SK-N-SH (cell line): ENCODE results near the gene C14orf180. TPM values are rescaled to one million over a fixed set of nuclear protein-coding genes. Genes with fewer than 3 reads are reported as not detected.

Source experiments
- CTCF ChIA-PET: fragments of 300-600, 350-600 bp; formaldehyde crosslinking; extraction: SDS; loops from one replicate; lab custom pipeline; 2021; lab: Yijun Ruan, JAX
- POLR2A ChIA-PET: fragments of 350-600 bp; sonication (Branson Sonifier 250); formaldehyde crosslinking; extraction: SDS; loops from one replicate; lab custom pipeline; 2020; ENCODE audit warnings: antibody characterized with exemption, inconsistent platforms; lab: Yijun Ruan, JAX
- DNase-seq: peaks from one replicate; pipeline ENCODE4 v3.0.0; 2012
- H2AFZ ChIP-seq: fragments of 200-600 bp; sonication (generic); 2 replicates; pipeline ENCODE4 v1.8.1; 2016; ENCODE audit warnings: antibody characterized with exemption, mild to moderate bottlenecking, low read depth
- H3F3A ChIP-seq: fragments of 200-600 bp; sonication (generic); replicated peaks from 2 replicates; pipeline ENCODE3; 2016; ENCODE audit warnings: antibody characterized with exemption, mild to moderate bottlenecking; ENCODE audit not compliant: insufficient read depth
- H3K27ac ChIP-seq, 2 experiments: fragments of 200-500 bp in 1 of 2; fragments of 200-600 bp in 1 of 2; sonication (Bioruptor generic) in 1 of 2; sonication (generic), shearing (Covaris generic) in 1 of 2; 2 replicates each; pipeline versions ENCODE4 v1.5.1 to v1.6.1; 2014 to 2016; ENCODE audit warnings: low read depth in 2 of 2, inconsistent platforms in 1 of 2, low read length in 1 of 2, mild to moderate bottlenecking in 1 of 2, mixed read lengths in 1 of 2
- H3K27me3 ChIP-seq: fragments of 200-600 bp; sonication (generic), shearing (Covaris generic); 2 replicates; pipeline ENCODE4 v1.6.1; 2016; ENCODE audit warnings: mixed run types; ENCODE audit not compliant: insufficient read depth
- H3K36me3 ChIP-seq, 2 experiments: fragments of 200-500 bp in 1 of 2; fragments of 200-600 bp in 1 of 2; sonication (Bioruptor generic) in 1 of 2; sonication (generic) in 1 of 2; replicated peaks in 1 of 2; 2 replicates each; pipeline versions ENCODE3 to v1.5.1; 2014 to 2016; ENCODE audit warnings: low read length in 1 of 2, mild to moderate bottlenecking in 1 of 2; ENCODE audit not compliant: insufficient read depth in 2 of 2, control insufficient read depth in 1 of 2
- H3K4me1 ChIP-seq, 2 experiments: fragments of 200-500 bp in 1 of 2; fragments of 200-600 bp in 1 of 2; sonication (Bioruptor generic) in 1 of 2; sonication (generic), shearing (Covaris generic) in 1 of 2; 2 replicates each; pipeline versions ENCODE4 v1.5.1 to v1.6.1; 2014 to 2016; ENCODE audit warnings: low read depth in 1 of 2, low read length in 1 of 2, mixed run types in 1 of 2; ENCODE audit not compliant: insufficient read depth in 2 of 2, control insufficient read depth in 1 of 2
- H3K4me2 ChIP-seq: fragments of 200-600 bp; sonication (generic), shearing (Covaris generic); 2 replicates; pipeline ENCODE4 v1.6.1; 2017; ENCODE audit warnings: mixed run types
- H3K4me3 ChIP-seq, 2 experiments: fragments of 200-500 bp in 1 of 2; fragments of 200-600 bp in 1 of 2; sonication (Bioruptor generic) in 1 of 2; sonication (generic), shearing (Covaris generic) in 1 of 2; 2 replicates each; pipeline versions ENCODE4 v1.5.1 to v1.8.1; 2014 to 2016; ENCODE audit warnings: low read depth in 2 of 2, inconsistent platforms in 1 of 2, low read length in 1 of 2, mild to moderate bottlenecking in 1 of 2, mixed read lengths in 1 of 2, moderate library complexity in 1 of 2
- H3K79me2 ChIP-seq: fragments of 200-600 bp; sonication (generic); 2 replicates; pipeline ENCODE4 v1.8.1; 2017; ENCODE audit warnings: mild to moderate bottlenecking; ENCODE audit not compliant: insufficient read depth
- H3K9ac ChIP-seq: fragments of 200-600 bp; sonication (generic); 2 replicates; pipeline ENCODE4 v1.6.1; 2017; ENCODE audit warnings: mixed run types
- H3K9me2 ChIP-seq: fragments of 200-600 bp; sonication (generic); 2 replicates; pipeline ENCODE4 v1.6.1; 2017; ENCODE audit warnings: mixed run types
- H3K9me3 ChIP-seq: fragments of 200-600 bp; sonication (generic); 2 replicates; pipeline ENCODE4 v1.6.1; 2017; ENCODE audit warnings: mixed run types, mild to moderate bottlenecking, moderate library complexity
- H4K20me1 ChIP-seq: fragments of 200-600 bp; sonication (generic); 2 replicates; pipeline ENCODE4 v1.6.1; 2017; ENCODE audit warnings: mild to moderate bottlenecking, mixed run types; ENCODE audit not compliant: insufficient read depth
- CHD2 ChIP-seq: fragments of 150-350 bp; IDR thresholded peaks from 2 replicates; pipeline ENCODE4 v1.6.1; 2018; ENCODE audit warnings: low read length; ENCODE audit not compliant: partially characterized antibody
- ELF1 ChIP-seq: IDR thresholded peaks from 2 replicates; pipeline ENCODE4 v1.4.0; 2012
- EP300 ChIP-seq, 2 experiments: IDR thresholded peaks; 2 replicates each; pipeline versions ENCODE4 v1.4.0 to v1.6.1; 2012; ENCODE audit warnings: borderline replicate concordance in 1 of 2, low read depth in 1 of 2, low read length in 1 of 2
- EZH2phosphoT487 ChIP-seq: fragments of 200-600 bp; sonication (generic); IDR thresholded peaks from 2 replicates; pipeline ENCODE4 v1.6.1; 2017; ENCODE audit warnings: low read depth, mixed run types, mild to moderate bottlenecking, antibody characterized with exemption, moderate library complexity, borderline replicate concordance
- GATA2 ChIP-seq: sonication (generic); formaldehyde crosslinking; IDR thresholded peaks from 2 replicates; pipeline ENCODE4 v1.5.0; 2020; ENCODE audit warnings: mild to moderate bottlenecking, missing genetic modification reagents
- PBX3 ChIP-seq: IDR thresholded peaks from 2 replicates; pipeline ENCODE4; 2012
- REST ChIP-seq: IDR thresholded peaks from 2 replicates; pipeline ENCODE4 v1.6.1; 2012; ENCODE audit warnings: mild to moderate bottlenecking, low read depth, low read length, moderate library complexity
- SIN3A ChIP-seq: IDR thresholded peaks from 2 replicates; pipeline ENCODE4 v1.6.1; 2012; ENCODE audit warnings: low read depth, mild to moderate bottlenecking, low read length, moderate library complexity, borderline replicate concordance
- TAF1 ChIP-seq: IDR thresholded peaks from 2 replicates; pipeline ENCODE4 v1.6.1; 2012; ENCODE audit warnings: low read depth, mild to moderate bottlenecking, low read length, moderate library complexity, borderline replicate concordance
- TEAD4 ChIP-seq: IDR thresholded peaks from 2 replicates; pipeline ENCODE4 v1.4.0; 2012; ENCODE audit warnings: mild to moderate bottlenecking, borderline replicate concordance; ENCODE audit not compliant: insufficient read depth
- ZBTB33 ChIP-seq: IDR thresholded peaks from 2 replicates; pipeline ENCODE4 v1.4.0; 2012; ENCODE audit warnings: low read depth, borderline replicate concordance
- WGBS: methylation state at CpG from one replicate; pipeline ENCODE4 v1.1.6; 2017; ENCODE audit warnings: low lambda C conversion rate; 5-methylcytosine and 5-hydroxymethylcytosine counted together
- polyA plus RNA-seq, 3 experiments: library from polyadenylated mRNA; depleted of rRNA; stranded (reverse); fragments of >200 nt; gene quantifications; 2 replicates each; pipeline ENCODE4 v1.2.3, GENCODE V29; 2012

The C14orf180 gene
- polyA plus RNA-seq, 1 of the 3 experiments (the other 2 are of a cell fraction) = not detected

- Histone ChIP-seq H3K4me3 (no peak overlapping the region), H2AFZ (no peak overlapping the region), H3K9me2 (no peaks in the 10 kb centered on the region), H3K27me3 (no peaks in the 10 kb centered on the region), H3F3A (no peaks in the 10 kb centered on the region), H3K4me1 (peaks cover 0 to 23% of the 10 kb centered on the region in 2 experiments; a peak in 1 of 4 replicates), H3K9me3 (no peaks in the 10 kb centered on the region), H3K36me3 (no peaks in the 10 kb centered on the region), H3K27ac (no peak overlapping the region), H3K9ac (no peak overlapping the region), H4K20me1 (no peaks in the 10 kb centered on the region), H3K4me2 (no peak overlapping the region), H3K79me2 (no peaks in the 10 kb centered on the region)
- WGBS = 31% methylated on average over 8 of the region's 8 CpGs
- ChIA-PET CTCF (interaction anchor here (0.8 to 6.7 kb wide), 4 partner anchors 15 to 472 kb away, joined by 3 to 67 read pairs (median 4); no protein-coding TSS in a partner anchor), POLR2A (no interaction called here)
- no peak for DNase-seq
- TF ChIP-seq ZBTB33 (no peak), TAF1 (no peak), EZH2phosphoT487 (no peak), ELF1 (no peak), GATA2 (no peak), SIN3A (no peak), REST (peak; percentile 45; the same call in 1 of the 2 replicates)
Observed at GRCh38 chr14:104549536-104550339, 29.8 kb upstream of the C14orf180 start.

- H3K27ac ChIP-seq = no peak overlapping the region
- H3K79me2 ChIP-seq = no peaks in the 10 kb centered on the region
- H3K4me1 ChIP-seq = peaks cover 0 to 28% of the 10 kb centered on the region in 2 experiments; a peak in 1 of 4 replicates
- no peak overlapping the region for H3K4me2 ChIP-seq
- H3K9me3 ChIP-seq = no peaks in the 10 kb centered on the region
- H3K36me3 ChIP-seq = no peaks in the 10 kb centered on the region
- no peaks in the 10 kb centered on the region for H3K9me2 ChIP-seq
- TF ChIP-seq TEAD4 (no peak), PBX3 (no peak), EP300 (IDR thresholded peaks at IDR 0.05; ENCODE audit: borderline replicate concordance in 1 of 2, low read depth in 1 of 2, low read length in 1 of 2) (no peak), CHD2 (no peak), SIN3A (no peak)
- H3K27me3 ChIP-seq = no peaks in the 10 kb centered on the region
- POLR2A ChIA-PET = no interaction called here
- no peak overlapping the region for H3K9ac ChIP-seq
- no peaks in the 10 kb centered on the region for H4K20me1 ChIP-seq
- no peaks in the 10 kb centered on the region for H3F3A ChIP-seq
- CTCF ChIA-PET = interaction anchor here (0.8 to 6.7 kb wide), 4 partner anchors 14 to 472 kb away, joined by 3 to 67 read pairs (median 4); no protein-coding TSS in a partner anchor
- H3K4me3 ChIP-seq = no peak overlapping the region
- WGBS = 62% methylated on average over 13 of the region's 13 CpGs
- H2AFZ ChIP-seq = no peak overlapping the region
- DNase-seq = peak; percentile 19
Observed at GRCh38 chr14:104550340-104550860, 29.2 kb upstream of the C14orf180 start.
